ENCODE results near the gene HTR4.

HTR4 gene

GRCh38 chr5:148686660-148687059, 32.3 kb upstream of the HTR4 start:
- TF ChIP-seq EZH2 (optimal IDR thresholded peaks at IDR 0.05; ENCODE audit: low read depth, low read length) = no peak
- TF ChIP-seq EZH2phosphoT487 (IDR thresholded peaks at IDR 0.05; ENCODE audit: low read length) = no peak
- TF ChIP-seq CTCF (IDR thresholded peaks at IDR 0.05; ENCODE audit: low read length) = no peak

DNA sequence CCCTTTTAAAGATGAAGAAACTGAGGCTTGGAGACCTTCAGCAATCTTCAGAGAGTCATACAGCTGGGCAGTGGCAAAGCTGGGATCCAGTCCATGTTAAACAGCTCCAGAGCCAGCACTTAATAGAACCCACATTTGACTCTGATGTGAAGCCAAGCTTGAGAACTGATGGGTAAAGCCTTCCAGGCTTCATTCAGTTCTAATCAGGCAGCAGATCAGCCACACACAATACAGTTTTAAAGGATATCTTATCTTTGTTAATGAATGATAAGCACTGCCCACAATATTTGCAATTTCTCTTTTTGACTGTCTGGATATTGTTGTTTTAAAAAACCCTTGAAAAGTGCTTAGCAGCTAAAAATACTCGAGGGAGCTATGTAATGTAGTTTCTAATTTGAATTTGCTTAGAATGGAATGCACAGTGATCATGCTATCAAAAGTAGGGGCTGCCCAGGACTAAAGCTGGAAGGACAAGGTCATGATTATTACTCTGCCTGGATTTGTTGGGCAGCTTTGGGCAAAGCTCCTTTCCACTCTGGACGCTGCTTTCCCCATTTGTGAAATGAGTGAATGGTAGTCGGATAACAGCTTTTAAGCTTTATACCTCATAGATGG, 31.3 kb upstream of the HTR4 start:
- Histone ChIP-seq H3K36me3 (replicated peaks; ENCODE audit: insufficient read depth, low read length) (no peaks in the 10 kb centered on the region), H3F3A (ENCODE audit: insufficient read depth, low read length) (no peaks in the 10 kb centered on the region), H3K9me3 (replicated peaks; ENCODE audit: insufficient read depth, low read length) (no peaks in the 10 kb centered on the region), H2AFZ (ENCODE audit: low read length) (no peak overlapping the region), H3K79me2 (ENCODE audit: low read length) (no peaks in the 10 kb centered on the region), H3K4me1 (ENCODE audit: low read length) (no peaks in the 10 kb centered on the region), H3K9ac (ENCODE audit: low read length) (no peak overlapping the region), H3K27me3 (replicated peaks; ENCODE audit: insufficient read depth, low read length) (no peaks in the 10 kb centered on the region), H4K20me1 (ENCODE audit: insufficient read depth, low read length) (no peaks in the 10 kb centered on the region), H3K27ac (ENCODE audit: low read length) (no peak overlapping the region), H3K9me2 (replicated peaks; ENCODE audit: insufficient read depth, low read length) (no peaks in the 10 kb centered on the region), H3K4me2 (ENCODE audit: low read depth, low read length) (no peak overlapping the region), H3K4me3 (ENCODE audit: low read length) (no peak overlapping the region)
- no peak for TF ChIP-seq EZH2 (optimal IDR thresholded peaks at IDR 0.05; ENCODE audit: low read depth, low read length)
- no peak for TF ChIP-seq EZH2phosphoT487 (IDR thresholded peaks at IDR 0.05; ENCODE audit: low read length)
- no peak for TF ChIP-seq CTCF (IDR thresholded peaks at IDR 0.05; ENCODE audit: low read length)
- DNase-seq = no peak

More at GRCh38 chr5:148686660-148687059, 32.3 kb upstream of the HTR4 start:
- no peaks in the 10 kb centered on the region for H4K20me1 ChIP-seq (ENCODE audit: insufficient read depth, low read length)
- no peak overlapping the region for H3K9ac ChIP-seq (ENCODE audit: low read length)
- no peaks in the 10 kb centered on the region for H3K9me3 ChIP-seq (replicated peaks; ENCODE audit: insufficient read depth, low read length)
- DNase-seq = no peak
- H3K9me2 ChIP-seq (replicated peaks; ENCODE audit: insufficient read depth, low read length) = no peaks in the 10 kb centered on the region
- no peak overlapping the region for H3K4me3 ChIP-seq (ENCODE audit: low read length)
- H3F3A ChIP-seq (ENCODE audit: insufficient read depth, low read length) = no peaks in the 10 kb centered on the region
- H3K4me2 ChIP-seq (ENCODE audit: low read depth, low read length) = no peak overlapping the region
- no peaks in the 10 kb centered on the region for H3K79me2 ChIP-seq (ENCODE audit: low read length)
- H3K27me3 ChIP-seq (replicated peaks; ENCODE audit: insufficient read depth, low read length) = no peaks in the 10 kb centered on the region
- H3K4me1 ChIP-seq (ENCODE audit: low read length) = no peaks in the 10 kb centered on the region
- H2AFZ ChIP-seq (ENCODE audit: low read length) = no peak overlapping the region
- H3K27ac ChIP-seq (ENCODE audit: low read length) = no peak overlapping the region
- H3K36me3 ChIP-seq (replicated peaks; ENCODE audit: insufficient read depth, low read length) = no peaks in the 10 kb centered on the region

- no peak for DNase-seq
- no peaks in the 10 kb centered on the region for H3K9me3 ChIP-seq (replicated peaks; ENCODE audit: insufficient read depth, low read length)
- H3K9ac ChIP-seq (ENCODE audit: low read length) = no peak overlapping the region
- no peaks in the 10 kb centered on the region for H3K36me3 ChIP-seq (replicated peaks; ENCODE audit: insufficient read depth, low read length)
- no peak overlapping the region for H3K4me2 ChIP-seq (ENCODE audit: low read depth, low read length)
- H3K27ac ChIP-seq (ENCODE audit: low read length) = no peak overlapping the region
- no peaks in the 10 kb centered on the region for H3K27me3 ChIP-seq (replicated peaks; ENCODE audit: insufficient read depth, low read length)
- no peaks in the 10 kb centered on the region for H4K20me1 ChIP-seq (ENCODE audit: insufficient read depth, low read length)
- no peaks in the 10 kb centered on the region for H3K9me2 ChIP-seq (replicated peaks; ENCODE audit: insufficient read depth, low read length)
- no peak overlapping the region for H2AFZ ChIP-seq (ENCODE audit: low read length)
- H3K4me3 ChIP-seq (ENCODE audit: low read length) = no peak overlapping the region
- no peaks in the 10 kb centered on the region for H3F3A ChIP-seq (ENCODE audit: insufficient read depth, low read length)
- H3K4me1 ChIP-seq (ENCODE audit: low read length) = no peaks in the 10 kb centered on the region
- no peaks in the 10 kb centered on the region for H3K79me2 ChIP-seq (ENCODE audit: low read length)
- TF ChIP-seq EZH2phosphoT487 (IDR thresholded peaks at IDR 0.05; ENCODE audit: low read length) (no peak), CTCF (IDR thresholded peaks at IDR 0.05; ENCODE audit: low read length) (no peak), EZH2 (optimal IDR thresholded peaks at IDR 0.05; ENCODE audit: low read depth, low read length) (no peak)
These were observed 30.2 kb upstream of the HTR4 start for GRCh38 chr5:148684528-148684927.
